HG03064 (cell line): ENCODE data around the gene CTCFL.

Experiments
- ATAC-seq: cut with Tn5 transposase; IDR thresholded peaks from one replicate; pipeline ENCODE4 v1.9.1; 2021; ENCODE audit warnings: low read depth; ENCODE audit not compliant: unreplicated experiment

CTCFL gene

GRCh38 chr20:57537822-57538221 lies 12.9 kb upstream of the CTCFL start:
- ATAC-seq: no peak

GRCh38 chr20:57536771-57537724 lies 12.1 kb upstream of the CTCFL start:
- no peak for ATAC-seq

GRCh38 chr20:57536120-57536708 lies 11.3 kb upstream of the CTCFL start:
- ATAC-seq: no peak

- ATAC-seq: no peak
Measured at GRCh38 chr20:57535297-57535696, 10.4 kb upstream of the CTCFL start.

GRCh38 chr20:57532104-57532503 lies 7.2 kb upstream of the CTCFL start:
- ATAC-seq: no peak

- ATAC-seq: no peak
Measured at GRCh38 chr20:57530327-57530981, 5.5 kb upstream of the CTCFL start.

GRCh38 chr20:57529810-57530209 lies 4.9 kb upstream of the CTCFL start:
- no peak for ATAC-seq

- no peak for ATAC-seq
Measured at GRCh38 chr20:57529160-57529585, 4.2 kb upstream of the CTCFL start.

GRCh38 chr20:57528148-57528547 lies 3.2 kb upstream of the CTCFL start:
- no peak for ATAC-seq

GRCh38 chr20:57527728-57528127 lies 2.8 kb upstream of the CTCFL start:
- ATAC-seq: no peak

- ATAC-seq: no peak
Measured at GRCh38 chr20:57526885-57527460, 2.0 kb upstream of the CTCFL start.

- no peak for ATAC-seq
Measured at GRCh38 chr20:57526087-57526884, 1.3 kb upstream of the CTCFL start.

GRCh38 chr20:57525328-57526086 lies 567 bp upstream of the CTCFL start:
- no peak for ATAC-seq

GRCh38 chr20:57523782-57524181 lies 1.2 kb downstream of the CTCFL start:
- no peak for ATAC-seq

GRCh38 chr20:57522380-57523140 lies 2.4 kb downstream of the CTCFL start:
- no peak for ATAC-seq

- no peak for ATAC-seq
Measured at GRCh38 chr20:57517904-57518303, 7.0 kb downstream of the CTCFL start.

GRCh38 chr20:57514273-57514751 lies 10.6 kb downstream of the CTCFL start:
- ATAC-seq: no peak

GRCh38 chr20:57513199-57513598 lies 11.7 kb downstream of the CTCFL start:
- ATAC-seq: no peak

GRCh38 chr20:57512432-57512831 lies 12.5 kb downstream of the CTCFL start:
- ATAC-seq: no peak
